ACC112 (cell line): ENCODE data around the gene FAM156B.
"Not testable (repeated sequence)": the region's sequence is repeated elsewhere in the genome, so short reads cannot be mapped to it uniquely, and the experiment has no call there.

Source experiments
- H2AFZ ChIP-seq: fragments of 200-600 bp; sonication (generic); one replicate; pipeline ENCODE4 v1.6.0; 2017; ENCODE audit warnings: antibody characterized with exemption, low read length; ENCODE audit not compliant: unreplicated experiment
- H3K27ac ChIP-seq: fragments of 200-600 bp; sonication (generic); 2 replicates; pipeline ENCODE4 v1.5.1; 2014; ENCODE audit warnings: low read depth, mild to moderate bottlenecking, antibody characterized with exemption, low read length, moderate library complexity
- H3K27me3 ChIP-seq: fragments of 200-600 bp; sonication (generic); 2 replicates; pipeline ENCODE4 v1.6.1; 2014; ENCODE audit warnings: mild to moderate bottlenecking, antibody characterized with exemption, low read length, moderate library complexity, mixed read lengths; ENCODE audit not compliant: insufficient read depth
- H3K36me3 ChIP-seq: fragments of 200-600 bp; sonication (generic); 2 replicates; pipeline ENCODE4 v1.6.1; 2016; ENCODE audit warnings: mild to moderate bottlenecking, antibody characterized with exemption, low read length, moderate library complexity, mixed read lengths; ENCODE audit not compliant: insufficient read depth
- H3K4me1 ChIP-seq: fragments of 200-600 bp; sonication (generic); one replicate; pipeline ENCODE4 v1.6.1; 2016; ENCODE audit warnings: low read length, mixed read lengths; ENCODE audit not compliant: insufficient read depth, unreplicated experiment, control insufficient read depth
- H3K4me3 ChIP-seq: fragments of 200-600 bp; sonication (generic); 2 replicates; pipeline ENCODE4 v1.5.1; 2014; ENCODE audit warnings: mild to moderate bottlenecking, low read depth, low read length
- H3K79me2 ChIP-seq: fragments of 200-600 bp; sonication (generic); one replicate; pipeline ENCODE4 v1.6.0; 2016; ENCODE audit warnings: low read length; ENCODE audit not compliant: control insufficient read depth, unreplicated experiment, insufficient read depth

FAM156B gene

GRCh38 chrX:52887459-52887858 lies 9.7 kb upstream of the FAM156B start:
- not testable (repeated sequence) for H2AFZ ChIP-seq, H3K79me2 ChIP-seq, H3K4me3 ChIP-seq, H3K36me3 ChIP-seq, H3K4me1 ChIP-seq, H3K27ac ChIP-seq, H3K27me3 ChIP-seq

- H2AFZ ChIP-seq, H3K27me3 ChIP-seq, H3K4me3 ChIP-seq, H3K27ac ChIP-seq, H3K36me3 ChIP-seq, H3K4me1 ChIP-seq, H3K79me2 ChIP-seq: not testable (repeated sequence)
These were observed 9.0 kb upstream of the FAM156B start for GRCh38 chrX:52888090-52888489.

- not testable (repeated sequence) for H3K4me3 ChIP-seq, H3K27me3 ChIP-seq, H3K36me3 ChIP-seq, H2AFZ ChIP-seq, H3K4me1 ChIP-seq, H3K27ac ChIP-seq, H3K79me2 ChIP-seq
These were observed 692 bp upstream of the FAM156B start for GRCh38 chrX:52896438-52896837.

- H3K4me3 ChIP-seq, H3K36me3 ChIP-seq, H3K27me3 ChIP-seq, H3K4me1 ChIP-seq, H2AFZ ChIP-seq, H3K79me2 ChIP-seq, H3K27ac ChIP-seq: not testable (repeated sequence)
These were observed 8.4 kb downstream of the FAM156B start for GRCh38 chrX:52905531-52905930.

GRCh38 chrX:52906072-52906471 lies 8.9 kb downstream of the FAM156B start:
- H3K79me2 ChIP-seq, H3K4me3 ChIP-seq, H2AFZ ChIP-seq: not testable (repeated sequence)

GRCh38 chrX:52907137-52907536 lies 10.0 kb downstream of the FAM156B start:
- H3K79me2 ChIP-seq, H2AFZ ChIP-seq, H3K27ac ChIP-seq, H3K4me3 ChIP-seq, H3K27me3 ChIP-seq, H3K36me3 ChIP-seq, H3K4me1 ChIP-seq: not testable (repeated sequence)

More at GRCh38 chrX:52906072-52906471, 8.9 kb downstream of the FAM156B start:
- not testable (repeated sequence) for H3K36me3 ChIP-seq, H3K4me1 ChIP-seq, H3K27me3 ChIP-seq, H3K27ac ChIP-seq

GRCh38 chrX:52907900-52908299 lies 10.8 kb downstream of the FAM156B start:
- H3K36me3 ChIP-seq, H3K4me3 ChIP-seq, H3K27me3 ChIP-seq, H3K79me2 ChIP-seq, H2AFZ ChIP-seq, H3K27ac ChIP-seq, H3K4me1 ChIP-seq: not testable (repeated sequence)

- not testable (repeated sequence) for H2AFZ ChIP-seq, H3K4me3 ChIP-seq, H3K79me2 ChIP-seq, H3K36me3 ChIP-seq, H3K27ac ChIP-seq, H3K27me3 ChIP-seq, H3K4me1 ChIP-seq
These were observed 12.3 kb downstream of the FAM156B start for GRCh38 chrX:52909313-52909969.

GRCh38 chrX:52913681-52914080 lies 16.6 kb downstream of the FAM156B start:
- H2AFZ ChIP-seq, H3K79me2 ChIP-seq, H3K27ac ChIP-seq, H3K27me3 ChIP-seq, H3K4me1 ChIP-seq, H3K36me3 ChIP-seq, H3K4me3 ChIP-seq: not testable (repeated sequence)

GRCh38 chrX:52914704-52915103 lies 17.6 kb downstream of the FAM156B start:
- H3K4me3 ChIP-seq, result not testable (repeated sequence)

GRCh38 chrX:52923781-52924241 lies 26.7 kb downstream of the FAM156B start:
- Histone ChIP-seq H2AFZ (no peak overlapping the region), H3K4me1 (peaks cover 13% of the 10 kb centered on the region), H3K79me2 (no peaks in the 10 kb centered on the region), H3K4me3 (peak overlapping the region; percentile 16; the same call in 1 of the 2 replicates), H3K27ac (peak overlapping the region; percentile 75), H3K27me3 (no peaks in the 10 kb centered on the region), H3K36me3 (no peaks in the 10 kb centered on the region)

More at GRCh38 chrX:52914704-52915103, 17.6 kb downstream of the FAM156B start:
- H3K27ac ChIP-seq, H3K4me1 ChIP-seq, H3K36me3 ChIP-seq, H3K79me2 ChIP-seq, H3K27me3 ChIP-seq, H2AFZ ChIP-seq: not testable (repeated sequence)
